ENCODE data around the gene PTRHD1. TPM values are rescaled to one million over a fixed set of nuclear protein-coding genes. Genes with fewer than 3 reads are reported as not detected.

PTRHD1 gene
- total RNA-seq, 3 donors from 2014 or later = 17.6 to 21.6 (median 18.6) TPM

DNA sequence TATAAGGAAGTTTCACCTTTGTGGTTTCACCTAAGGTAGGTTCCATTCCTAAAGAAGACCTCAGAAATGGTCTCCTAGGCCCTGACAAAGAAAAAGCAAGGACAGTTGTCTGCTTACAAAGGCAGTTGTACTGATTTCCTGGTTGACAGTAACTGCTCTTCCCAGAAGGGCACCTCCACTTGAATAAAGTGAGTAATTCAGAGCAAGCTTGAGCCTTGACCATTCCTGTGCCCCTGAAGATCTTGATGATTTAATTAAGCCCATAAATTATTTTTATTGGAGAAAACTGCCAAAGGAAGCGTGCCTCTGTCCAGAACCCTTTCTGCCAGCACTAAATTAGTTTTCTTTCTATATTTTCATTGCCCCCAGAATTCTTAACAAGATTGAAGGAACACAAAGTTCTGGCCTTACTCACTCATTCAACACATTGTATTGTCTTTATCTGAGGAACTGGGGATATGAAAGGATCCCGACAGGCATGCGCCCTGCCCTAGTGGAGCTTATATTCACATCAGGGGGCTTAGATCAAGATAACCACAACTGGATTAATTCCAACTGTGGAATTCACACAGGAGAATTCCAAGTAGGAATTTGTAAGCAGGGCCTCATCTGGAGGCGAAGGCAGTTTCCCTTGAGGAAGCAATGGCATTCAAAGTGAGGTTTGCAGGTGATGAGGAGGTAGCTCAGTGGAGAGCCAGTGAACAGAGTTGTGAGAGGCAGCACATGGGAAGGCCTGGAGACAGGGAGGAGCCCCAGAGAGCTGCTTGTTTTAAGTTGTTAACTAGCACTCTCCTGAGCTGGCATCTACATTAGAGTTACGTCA, 21.2 kb downstream of the PTRHD1 start:
- no peak overlapping the region for H3K4me3 Mint-ChIP-seq
- DNase-seq = no peak
- peaks cover 15% of the 10 kb centered on the region for H3K36me3 Mint-ChIP-seq (ENCODE audit: insufficient read depth)
- ATAC-seq = no peak
- H3K4me1 Mint-ChIP-seq (ENCODE audit: low read depth) = no peaks in the 10 kb centered on the region
- no peaks in the 10 kb centered on the region for H3K9me3 Mint-ChIP-seq
- H3K27me3 Mint-ChIP-seq (ENCODE audit: low read depth) = no peaks in the 10 kb centered on the region

DNA sequence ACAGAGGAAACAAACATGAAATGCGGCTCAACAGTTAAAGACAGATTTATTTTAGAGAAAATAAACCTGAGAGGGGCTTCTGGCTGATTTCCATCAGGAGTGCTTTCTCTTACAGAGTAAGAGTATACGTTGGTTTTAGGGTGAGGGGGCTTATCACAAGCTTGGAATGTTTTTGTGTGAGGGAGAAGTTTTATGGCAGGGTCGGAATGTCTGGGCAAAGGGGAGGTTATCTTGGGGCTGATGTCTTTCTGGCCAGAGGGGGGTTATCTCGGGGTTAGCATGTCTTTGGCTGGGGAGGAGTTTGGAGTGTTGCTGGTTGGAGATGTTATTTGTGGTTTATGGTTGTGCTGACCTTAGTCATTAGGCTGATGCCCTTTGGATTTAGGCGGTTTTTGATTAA, 22.1 kb downstream of the PTRHD1 start:
- Mint-ChIP-seq H3K4me3 (no peak overlapping the region), H3K9me3 (no peaks in the 10 kb centered on the region), H3K27me3 (ENCODE audit: low read depth) (no peaks in the 10 kb centered on the region), H3K4me1 (ENCODE audit: low read depth) (no peaks in the 10 kb centered on the region), H3K36me3 (ENCODE audit: insufficient read depth) (peaks cover 20% of the 10 kb centered on the region)
- no peak for DNase-seq
- ATAC-seq = no peak

DNA sequence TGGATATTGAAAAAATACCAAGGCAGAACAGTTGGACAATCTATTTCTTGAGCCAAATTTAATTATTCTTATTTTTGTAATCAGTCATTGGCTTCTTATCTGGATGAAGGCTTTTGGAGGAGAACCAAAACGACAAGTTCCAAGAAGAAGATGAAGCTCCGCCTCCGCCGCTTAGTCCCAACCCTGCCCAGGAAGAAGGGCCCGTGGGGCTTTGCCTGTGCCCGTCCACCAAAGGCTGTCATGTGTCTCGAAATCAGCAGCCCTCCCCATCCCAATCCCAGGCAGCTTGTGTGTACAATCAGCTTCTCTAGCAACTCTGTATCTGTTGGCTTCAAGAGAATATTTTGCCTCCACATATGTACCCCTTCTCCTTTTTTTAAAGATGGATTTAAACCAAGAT, 24.6 kb downstream of the PTRHD1 start:
- H3K4me3 Mint-ChIP-seq = no peak overlapping the region
- H3K9me3 Mint-ChIP-seq = no peaks in the 10 kb centered on the region
- H3K27me3 Mint-ChIP-seq (ENCODE audit: low read depth) = no peaks in the 10 kb centered on the region
- no peaks in the 10 kb centered on the region for H3K4me1 Mint-ChIP-seq (ENCODE audit: low read depth)
- ATAC-seq (no peak), DNase-seq (no peak)
- H3K36me3 Mint-ChIP-seq (ENCODE audit: insufficient read depth) = peaks cover 29% of the 10 kb centered on the region

DNA sequence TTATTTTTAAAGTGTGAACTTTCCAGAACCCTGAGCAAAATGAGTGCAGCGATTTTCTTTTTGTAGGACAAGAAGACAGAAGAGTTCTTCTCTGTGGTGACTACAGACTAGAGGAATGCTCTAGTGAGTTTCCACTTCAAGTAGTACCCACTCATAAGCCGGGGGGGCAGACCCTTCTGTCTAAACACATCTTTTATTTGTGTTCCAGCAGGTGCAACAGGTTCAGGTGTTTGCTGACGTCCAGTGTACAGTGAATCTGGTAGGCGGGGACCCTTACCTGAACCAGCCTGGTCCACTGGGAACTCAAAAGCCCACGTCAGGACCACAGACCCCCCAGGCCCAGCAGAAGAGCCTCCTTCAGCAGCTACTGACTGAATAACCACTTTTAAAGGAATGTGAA, 25.2 kb downstream of the PTRHD1 start:
- Mint-ChIP-seq H3K4me1 (ENCODE audit: low read depth) (no peaks in the 10 kb centered on the region), H3K4me3 (no peak overlapping the region), H3K9me3 (no peaks in the 10 kb centered on the region), H3K27me3 (ENCODE audit: low read depth) (no peaks in the 10 kb centered on the region), H3K36me3 (ENCODE audit: insufficient read depth) (peaks cover 29% of the 10 kb centered on the region)
- DNase-seq (no peak), ATAC-seq (no peak)

DNA sequence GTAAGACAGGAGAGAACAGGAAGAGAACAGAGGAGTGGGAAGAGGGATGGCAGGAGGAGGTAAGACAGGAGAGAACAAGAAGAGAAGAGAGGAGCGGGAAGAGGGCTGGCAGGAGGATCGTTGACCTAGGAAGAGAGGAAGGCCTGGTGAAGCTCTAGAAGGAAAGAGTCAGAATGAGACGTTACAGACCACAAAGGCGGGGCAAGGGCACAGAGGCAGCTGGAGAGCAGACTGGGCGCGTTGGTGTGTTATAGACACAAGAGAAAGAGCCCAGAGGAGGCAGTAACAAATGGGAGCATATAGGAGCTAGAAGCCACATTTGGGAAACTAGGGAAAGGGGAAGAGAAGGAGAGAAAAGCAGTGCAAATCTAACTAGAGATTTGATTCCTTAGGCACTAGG, 26.6 kb downstream of the PTRHD1 start:
- ATAC-seq (no peak), DNase-seq (no peak)
- H3K36me3 Mint-ChIP-seq (ENCODE audit: insufficient read depth) = peaks cover 32% of the 10 kb centered on the region
- no peaks in the 10 kb centered on the region for H3K4me1 Mint-ChIP-seq (ENCODE audit: low read depth)
- H3K4me3 Mint-ChIP-seq = no peak overlapping the region
- H3K27me3 Mint-ChIP-seq (ENCODE audit: low read depth) = no peaks in the 10 kb centered on the region
- H3K9me3 Mint-ChIP-seq = no peaks in the 10 kb centered on the region

DNA sequence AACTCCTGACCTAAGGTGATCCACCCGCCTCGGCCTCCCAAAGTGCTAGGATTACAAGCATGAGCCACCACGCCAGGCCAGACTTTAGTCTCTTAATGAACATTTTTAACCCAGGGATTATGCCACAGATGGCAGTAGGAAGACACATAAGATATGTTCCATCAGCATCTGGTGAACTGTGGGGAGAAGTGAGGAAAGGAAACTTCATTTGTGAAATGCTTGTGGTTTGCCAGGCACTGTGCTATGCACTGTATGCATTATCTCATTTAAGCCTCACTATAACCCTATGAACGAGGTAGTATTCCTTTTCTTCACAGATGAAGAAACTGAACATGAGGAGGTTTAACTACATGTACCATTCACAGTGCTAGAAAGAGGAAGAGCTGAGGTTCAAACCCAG, 29.3 kb downstream of the PTRHD1 start:
- Mint-ChIP-seq H3K36me3 (ENCODE audit: insufficient read depth) (peaks cover 35% of the 10 kb centered on the region), H3K4me1 (ENCODE audit: low read depth) (no peaks in the 10 kb centered on the region), H3K4me3 (no peak overlapping the region), H3K27me3 (ENCODE audit: low read depth) (no peaks in the 10 kb centered on the region), H3K9me3 (no peaks in the 10 kb centered on the region)
- ATAC-seq = no peak
- DNase-seq = no peak

DNA sequence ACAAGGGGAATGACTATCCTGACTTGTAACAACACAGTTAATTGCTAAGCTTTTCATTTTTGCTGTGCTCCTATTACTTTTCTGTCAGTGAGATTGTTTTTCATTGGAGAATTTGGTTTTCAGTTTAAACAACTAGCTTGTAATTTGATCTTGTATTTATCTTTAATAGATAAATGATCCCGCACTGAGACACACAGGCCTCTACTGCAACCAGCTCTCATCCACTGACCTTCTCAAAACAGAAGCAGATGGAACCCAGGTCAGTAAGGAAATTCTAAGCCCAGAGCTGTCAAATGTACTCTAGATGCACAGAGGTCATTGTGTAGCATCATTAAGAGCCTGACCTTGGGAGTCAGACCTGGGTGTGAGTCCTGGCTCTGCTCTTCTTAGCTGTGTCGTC, 30.7 kb downstream of the PTRHD1 start:
- ATAC-seq = no peak
- no peaks in the 10 kb centered on the region for H3K27me3 Mint-ChIP-seq (ENCODE audit: low read depth)

DNA sequence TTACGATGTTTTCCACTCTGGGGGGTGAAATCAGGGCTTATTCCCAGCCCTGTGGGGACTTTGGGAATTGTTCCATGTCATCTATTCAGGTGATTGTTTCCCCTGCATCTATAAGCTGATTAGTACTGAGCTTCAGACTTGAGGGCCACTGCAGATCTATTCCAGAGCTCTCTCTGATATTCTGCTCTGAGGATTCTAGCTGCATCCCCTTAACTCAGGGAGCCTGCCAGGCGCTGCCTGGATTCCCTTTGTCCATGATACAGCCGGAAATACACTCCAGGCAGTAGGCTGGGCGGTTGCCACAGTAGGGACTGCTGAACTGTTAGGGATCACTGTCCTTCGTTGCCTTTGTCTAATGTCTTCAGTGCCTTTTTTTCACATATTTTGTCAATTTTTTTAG, 31.3 kb downstream of the PTRHD1 start:
- Mint-ChIP-seq H3K4me3 (no peak overlapping the region), H3K36me3 (ENCODE audit: insufficient read depth) (peaks cover 33% of the 10 kb centered on the region), H3K4me1 (ENCODE audit: low read depth) (no peaks in the 10 kb centered on the region), H3K9me3 (no peaks in the 10 kb centered on the region), H3K27me3 (ENCODE audit: low read depth) (no peaks in the 10 kb centered on the region)
- DNase-seq (no peak), ATAC-seq (no peak)

More for the DNA sequence above, 30.7 kb downstream of the PTRHD1 start:
- no peak for DNase-seq
- Mint-ChIP-seq H3K36me3 (ENCODE audit: insufficient read depth) (peaks cover 33% of the 10 kb centered on the region), H3K9me3 (no peaks in the 10 kb centered on the region), H3K4me3 (no peak overlapping the region), H3K4me1 (ENCODE audit: low read depth) (no peaks in the 10 kb centered on the region)

DNA sequence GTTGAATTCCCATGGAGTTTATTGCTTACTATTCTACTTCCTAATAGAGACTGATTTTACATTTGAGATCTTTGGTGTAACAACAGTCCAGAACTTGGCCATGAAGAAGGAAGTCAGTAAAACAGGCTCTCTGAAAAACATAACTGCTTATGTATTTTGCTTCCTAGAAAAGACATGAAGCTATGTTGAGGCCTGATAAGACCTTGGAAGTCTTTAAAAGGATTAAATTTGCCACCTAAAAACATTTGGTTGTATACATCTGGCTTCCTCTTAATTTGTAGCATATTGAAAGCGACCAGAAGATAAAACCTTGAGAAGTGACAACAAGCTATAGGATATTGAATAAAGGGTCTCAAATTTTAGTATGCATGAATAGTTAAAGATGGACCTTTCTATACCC, 36.4 kb downstream of the PTRHD1 start:
- Mint-ChIP-seq H3K4me3 (no peak overlapping the region), H3K9me3 (no peaks in the 10 kb centered on the region), H3K27me3 (ENCODE audit: low read depth) (no peaks in the 10 kb centered on the region), H3K36me3 (ENCODE audit: insufficient read depth) (peaks cover 19% of the 10 kb centered on the region), H3K4me1 (ENCODE audit: low read depth) (no peaks in the 10 kb centered on the region)
- DNase-seq (no peak), ATAC-seq (no peak)

DNA sequence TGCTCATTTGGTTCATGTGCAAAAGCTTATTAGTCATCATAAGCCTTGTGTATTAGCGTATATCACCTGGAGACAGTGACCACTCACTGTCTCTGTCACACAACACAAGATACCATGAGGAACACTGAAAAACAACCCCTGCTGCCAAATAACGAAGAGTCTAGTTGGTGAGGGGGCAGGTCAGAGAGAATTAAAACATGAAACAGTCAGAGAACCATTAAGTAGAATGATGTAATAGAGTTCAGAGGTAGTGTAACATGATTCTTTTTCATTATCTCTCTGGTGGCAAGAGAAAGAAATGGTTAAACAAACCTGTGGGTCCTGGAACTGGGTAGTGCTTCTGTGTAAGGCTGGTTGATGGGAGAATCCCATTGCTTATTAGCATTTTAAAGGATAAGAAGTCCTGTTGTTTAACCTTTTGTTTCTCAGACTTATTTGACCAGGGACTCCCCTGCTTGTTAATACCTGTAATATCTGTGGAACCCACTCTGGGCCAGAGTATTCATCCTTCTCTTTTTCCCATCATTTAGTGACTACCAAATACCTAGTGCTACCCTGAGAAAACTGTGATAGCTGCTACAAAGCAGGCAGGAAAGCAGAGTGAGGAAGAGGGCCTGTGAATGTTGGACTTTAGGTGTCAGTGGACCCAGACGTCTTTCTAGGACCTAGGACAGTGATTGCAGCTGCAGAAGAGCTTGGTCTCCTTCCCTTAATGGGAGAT, 38.0 kb downstream of the PTRHD1 start:
- ATAC-seq (no peak), DNase-seq (no peak)
- Mint-ChIP-seq H3K4me3 (no peak overlapping the region), H3K9me3 (no peaks in the 10 kb centered on the region), H3K27me3 (ENCODE audit: low read depth) (no peaks in the 10 kb centered on the region), H3K36me3 (ENCODE audit: insufficient read depth) (peaks cover 11% of the 10 kb centered on the region), H3K4me1 (ENCODE audit: low read depth) (no peaks in the 10 kb centered on the region)

DNA sequence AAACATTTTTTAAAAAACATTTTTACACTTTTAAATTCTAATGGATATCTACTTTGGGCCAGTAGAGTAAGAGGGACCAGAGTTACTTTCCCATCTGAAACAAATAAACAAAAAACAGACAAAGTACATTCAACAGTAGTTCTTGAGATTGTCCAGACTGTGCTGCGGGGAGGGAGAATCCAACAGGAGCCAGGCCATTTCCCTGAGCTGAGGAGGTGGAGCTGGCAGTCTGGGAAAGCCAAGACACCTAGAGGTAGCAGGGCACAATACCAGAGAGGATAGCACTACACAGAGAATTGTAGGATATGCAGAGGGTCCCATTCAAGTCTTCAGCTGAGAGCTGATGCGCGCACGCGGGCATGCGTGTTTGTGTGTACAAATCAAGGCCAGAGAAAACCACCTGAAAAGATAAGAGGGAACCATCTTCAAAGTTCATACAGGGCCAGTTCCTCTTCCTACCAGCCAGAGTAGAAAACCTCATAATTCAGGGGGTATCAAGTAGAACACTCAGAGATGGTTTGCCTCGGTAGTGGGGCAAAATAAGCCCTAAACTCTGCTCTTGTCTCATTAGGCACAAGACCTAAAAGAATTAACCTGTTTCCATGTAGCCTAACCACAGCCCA, 44.0 kb downstream of the PTRHD1 start:
- Mint-ChIP-seq H3K36me3 (ENCODE audit: insufficient read depth) (peaks cover 10% of the 10 kb centered on the region), H3K27me3 (ENCODE audit: low read depth) (no peaks in the 10 kb centered on the region), H3K4me3 (no peak overlapping the region), H3K9me3 (no peaks in the 10 kb centered on the region), H3K4me1 (ENCODE audit: low read depth) (peaks cover 5% of the 10 kb centered on the region)
- no peak for ATAC-seq
- no peak for DNase-seq

DNA sequence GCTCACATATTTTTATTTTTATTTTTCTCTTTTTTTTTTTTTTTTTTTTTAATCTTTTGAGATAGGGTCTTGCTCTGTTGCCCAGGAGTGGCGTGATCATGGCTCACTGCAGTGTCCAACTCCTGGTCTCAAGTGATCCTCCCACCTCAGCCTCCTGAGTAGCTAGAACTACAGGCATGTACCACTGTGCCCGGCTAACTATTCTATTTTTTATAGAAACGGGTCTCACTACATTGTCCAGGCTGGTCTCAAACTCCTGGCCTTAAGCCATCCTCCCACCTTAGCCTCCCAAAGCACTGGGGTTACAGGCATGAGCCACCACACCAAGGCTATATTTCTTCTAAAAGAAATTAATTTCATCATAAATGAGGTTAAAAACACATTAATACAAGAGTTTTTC, 45.9 kb downstream of the PTRHD1 start:
- H3K4me1 Mint-ChIP-seq (ENCODE audit: low read depth) = peaks cover 21% of the 10 kb centered on the region
- no peaks in the 10 kb centered on the region for H3K27me3 Mint-ChIP-seq (ENCODE audit: low read depth)
- H3K9me3 Mint-ChIP-seq = no peaks in the 10 kb centered on the region
- H3K4me3 Mint-ChIP-seq = no peak overlapping the region
- H3K36me3 Mint-ChIP-seq (ENCODE audit: insufficient read depth) = peaks cover 19% of the 10 kb centered on the region
- ATAC-seq (no peak), DNase-seq (no peak)

DNA sequence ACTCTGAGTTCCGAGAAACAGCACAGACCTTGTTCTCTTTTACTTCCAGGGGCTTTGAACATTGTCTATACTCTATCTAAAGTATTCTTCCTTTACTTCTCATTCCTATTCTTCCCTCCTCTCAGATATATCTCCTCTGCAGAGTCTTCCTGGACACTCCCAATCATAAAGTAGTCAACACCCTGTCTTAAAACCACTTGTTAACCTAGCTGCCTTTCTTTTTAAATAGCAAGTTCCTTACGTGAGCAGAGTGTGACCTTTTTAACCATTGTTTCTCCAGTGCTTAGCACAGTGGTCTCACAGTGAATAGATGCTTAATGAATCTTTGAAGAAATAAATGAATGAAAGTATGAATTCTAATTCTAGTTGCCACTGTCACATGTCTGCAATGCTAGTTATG, 47.4 kb downstream of the PTRHD1 start:
- Mint-ChIP-seq H3K36me3 (ENCODE audit: insufficient read depth) (peaks cover 26% of the 10 kb centered on the region), H3K4me1 (ENCODE audit: low read depth) (peaks cover 24% of the 10 kb centered on the region), H3K4me3 (no peak overlapping the region), H3K27me3 (ENCODE audit: low read depth) (no peaks in the 10 kb centered on the region), H3K9me3 (no peaks in the 10 kb centered on the region)
- no peak for ATAC-seq
- DNase-seq = no peak

DNA sequence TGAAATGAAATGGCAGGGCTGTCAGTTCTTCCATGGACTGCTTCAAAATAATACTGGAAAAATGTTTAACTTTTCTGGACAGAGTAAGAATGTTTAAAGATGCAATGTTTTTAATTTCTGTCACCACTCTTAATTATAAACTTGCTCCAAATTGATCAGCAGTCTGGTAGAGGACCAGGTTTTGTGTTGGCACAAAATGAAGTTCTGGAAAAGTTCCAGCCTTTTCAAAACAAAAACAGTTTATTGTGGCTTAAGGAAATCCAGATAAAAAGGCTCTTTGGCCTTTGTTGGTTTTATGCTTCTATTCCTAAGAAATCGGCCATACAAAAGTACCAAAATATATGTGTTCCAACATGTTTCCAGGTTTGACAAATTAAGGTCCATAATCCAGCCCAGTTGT, 48.8 kb downstream of the PTRHD1 start:
- Mint-ChIP-seq H3K4me1 (ENCODE audit: low read depth) (peaks cover 26% of the 10 kb centered on the region), H3K36me3 (ENCODE audit: insufficient read depth) (peaks cover 29% of the 10 kb centered on the region), H3K9me3 (no peaks in the 10 kb centered on the region), H3K4me3 (no peak overlapping the region), H3K27me3 (ENCODE audit: low read depth) (no peaks in the 10 kb centered on the region)
- ATAC-seq (no peak), DNase-seq (no peak)

DNA sequence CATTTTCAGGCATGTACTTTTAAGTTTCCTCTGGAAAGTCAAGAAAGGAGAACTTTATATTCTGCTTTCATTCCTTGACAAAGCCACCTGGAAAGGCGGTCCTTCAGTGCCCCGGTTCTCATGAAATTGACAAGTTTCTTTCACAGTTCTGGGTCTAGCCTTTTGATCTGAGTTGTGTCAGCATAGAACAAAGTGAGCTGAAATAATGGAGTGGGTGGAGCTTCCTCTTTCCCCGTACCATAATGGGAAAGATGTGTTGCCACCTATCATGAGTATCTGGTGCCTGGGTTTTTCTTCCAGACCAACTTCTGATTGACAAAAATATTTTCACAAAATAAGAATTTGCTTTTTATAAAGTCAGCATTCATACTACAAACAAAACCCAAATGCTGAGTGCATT, 49.3 kb downstream of the PTRHD1 start:
- peaks cover 30% of the 10 kb centered on the region for H3K4me1 Mint-ChIP-seq (ENCODE audit: low read depth)
- H3K4me3 Mint-ChIP-seq = no peak overlapping the region
- H3K36me3 Mint-ChIP-seq (ENCODE audit: insufficient read depth) = peaks cover 29% of the 10 kb centered on the region
- no peak for ATAC-seq
- H3K9me3 Mint-ChIP-seq = no peaks in the 10 kb centered on the region
- no peaks in the 10 kb centered on the region for H3K27me3 Mint-ChIP-seq (ENCODE audit: low read depth)
- no peak for DNase-seq
